SU-DHL-6 (cell line): ENCODE measurements around the gene PALM.

Experiments used
- H2AFZ ChIP-seq: fragments of 200-600 bp; sonication (generic); 2 replicates; pipeline ENCODE4 v1.6.1; 2014; ENCODE audit warnings: low read depth, mild to moderate bottlenecking, moderate library complexity, mixed read lengths, antibody characterized with exemption, low read length; ENCODE audit not compliant: severe bottlenecking
- H3F3A ChIP-seq: fragments of 200-600 bp; shearing (Covaris generic); 2 replicates; pipeline ENCODE4 v1.6.0; 2016; ENCODE audit warnings: antibody characterized with exemption, mild to moderate bottlenecking; ENCODE audit not compliant: insufficient read depth
- H3K27ac ChIP-seq: fragments of 200-600 bp; sonication (generic); 2 replicates; pipeline ENCODE4 v1.5.1; 2016; ENCODE audit warnings: low read depth, mild to moderate bottlenecking, low read length, moderate library complexity, mixed read lengths
- H3K27me3 ChIP-seq: fragments of 200-600 bp; sonication (generic), shearing (Covaris generic); 2 replicates; pipeline ENCODE4 v1.6.0; 2014; ENCODE audit warnings: mild to moderate bottlenecking, low read length
- H3K36me3 ChIP-seq: fragments of 200-600 bp; sonication (generic); 2 replicates; pipeline ENCODE4 v1.6.1; 2014; ENCODE audit warnings: mild to moderate bottlenecking, low read length, mixed read lengths
- H3K4me2 ChIP-seq: fragments of 300-600, 200-600 bp; shearing (Covaris generic), sonication (generic); 2 replicates; pipeline ENCODE4 v1.6.0; 2014; ENCODE audit warnings: low read length, low read depth, mild to moderate bottlenecking; ENCODE audit not compliant: poor library complexity, severe bottlenecking
- H3K4me3 ChIP-seq: fragments of 200-600 bp; sonication (generic); 2 replicates; pipeline ENCODE4 v1.5.1; 2014; ENCODE audit warnings: antibody characterized with exemption, low read length, mild to moderate bottlenecking, mixed read lengths; ENCODE audit not compliant: insufficient read depth, poor library complexity, severe bottlenecking
- H3K79me2 ChIP-seq: fragments of 200-600 bp; sonication (generic); 2 replicates; pipeline ENCODE4 v1.6.1; 2014; ENCODE audit warnings: mild to moderate bottlenecking, low read length, moderate library complexity; ENCODE audit not compliant: insufficient read depth
- H3K9ac ChIP-seq: fragments of 200-600 bp; sonication (generic); 2 replicates; pipeline ENCODE4 v1.7.0; 2014; ENCODE audit warnings: mild to moderate bottlenecking, low read length
- H3K9me2 ChIP-seq: fragments of 200-600 bp; sonication (generic); replicated peaks from 2 replicates; pipeline ENCODE4 v1.6.1; 2014; ENCODE audit warnings: low read length; ENCODE audit not compliant: insufficient read depth
- H3K9me3 ChIP-seq: fragments of 200-600 bp; sonication (generic); 2 replicates; pipeline ENCODE4 v1.6.1; 2014; ENCODE audit warnings: low read length, mixed read lengths; ENCODE audit not compliant: insufficient read depth
- H4K20me1 ChIP-seq: fragments of 200-600 bp; sonication (generic); 2 replicates; pipeline ENCODE4 v1.6.1; 2014; ENCODE audit warnings: low read depth, mild to moderate bottlenecking, antibody characterized with exemption, low read length, moderate library complexity, mixed read lengths
- CTCF ChIP-seq: fragments of 200-600 bp; sonication (generic); IDR thresholded peaks from one replicate; pipeline ENCODE4 v1.5.1; 2017; ENCODE audit warnings: antibody characterized with exemption, mild to moderate bottlenecking, low read length, moderate library complexity; ENCODE audit not compliant: insufficient read depth, poor library complexity, severe bottlenecking
- EZH2phosphoT487 ChIP-seq: fragments of 200-600 bp; sonication (generic), shearing (Covaris generic); conservative IDR thresholded peaks from 2 replicates; pipeline ENCODE4 v1.6.1; 2018; ENCODE audit warnings: mild to moderate bottlenecking, antibody characterized with exemption, low read length, moderate library complexity, mixed read lengths

PALM gene

GRCh38 chr19:772730-773436, 64.1 kb downstream of the PALM start:
- H3K27me3 ChIP-seq, result no peaks in the 10 kb centered on the region
- H3F3A ChIP-seq, result no peaks in the 10 kb centered on the region
- H3K79me2 ChIP-seq, result no peaks in the 10 kb centered on the region
- no peak overlapping the region for H3K9ac ChIP-seq
- H4K20me1 ChIP-seq, result no peaks in the 10 kb centered on the region
- TF ChIP-seq CTCF (no peak), EZH2phosphoT487 (no peak)
- no peak overlapping the region for H2AFZ ChIP-seq
- no peak overlapping the region for H3K4me2 ChIP-seq
- no peak overlapping the region for H3K27ac ChIP-seq
- no peaks in the 10 kb centered on the region for H3K36me3 ChIP-seq
- H3K4me3 ChIP-seq, result no peak overlapping the region
- no peaks in the 10 kb centered on the region for H3K9me3 ChIP-seq
- no peaks in the 10 kb centered on the region for H3K9me2 ChIP-seq

- Histone ChIP-seq H4K20me1 (no peaks in the 10 kb centered on the region), H3K27me3 (no peaks in the 10 kb centered on the region), H3K4me3 (no peak overlapping the region), H3K27ac (no peak overlapping the region), H3K9me2 (no peaks in the 10 kb centered on the region), H3K9me3 (no peaks in the 10 kb centered on the region), H3K79me2 (no peaks in the 10 kb centered on the region), H3F3A (no peaks in the 10 kb centered on the region), H3K36me3 (no peaks in the 10 kb centered on the region), H2AFZ (no peak overlapping the region), H3K4me2 (no peak overlapping the region), H3K9ac (no peak overlapping the region)
- TF ChIP-seq CTCF (no peak), EZH2phosphoT487 (no peak)
Measured at GRCh38 chr19:776549-776948, 67.8 kb downstream of the PALM start.

- Histone ChIP-seq H3F3A (no peaks in the 10 kb centered on the region), H3K79me2 (no peaks in the 10 kb centered on the region), H4K20me1 (no peaks in the 10 kb centered on the region), H3K36me3 (no peaks in the 10 kb centered on the region), H3K27ac (no peak overlapping the region), H2AFZ (no peak overlapping the region), H3K9ac (no peak overlapping the region), H3K4me2 (no peak overlapping the region), H3K9me3 (no peaks in the 10 kb centered on the region), H3K9me2 (no peaks in the 10 kb centered on the region), H3K27me3 (no peaks in the 10 kb centered on the region), H3K4me3 (no peak overlapping the region)
- no peak for TF ChIP-seq CTCF
- no peak for TF ChIP-seq EZH2phosphoT487
Measured at GRCh38 chr19:778910-779653, 70.3 kb downstream of the PALM start.
